ENCODE measurements around the gene TMA7. TPM values are rescaled to one million over a fixed set of nuclear protein-coding genes. Genes with fewer than 3 reads are reported as not detected.
"Not testable (repeated sequence)": the region's sequence is repeated elsewhere in the genome, so short reads cannot be mapped to it uniquely, and the experiment has no call there.

TMA7 gene
- total RNA-seq, 2 experiments from 2014 or later, result 250 to 313 TPM

DNA sequence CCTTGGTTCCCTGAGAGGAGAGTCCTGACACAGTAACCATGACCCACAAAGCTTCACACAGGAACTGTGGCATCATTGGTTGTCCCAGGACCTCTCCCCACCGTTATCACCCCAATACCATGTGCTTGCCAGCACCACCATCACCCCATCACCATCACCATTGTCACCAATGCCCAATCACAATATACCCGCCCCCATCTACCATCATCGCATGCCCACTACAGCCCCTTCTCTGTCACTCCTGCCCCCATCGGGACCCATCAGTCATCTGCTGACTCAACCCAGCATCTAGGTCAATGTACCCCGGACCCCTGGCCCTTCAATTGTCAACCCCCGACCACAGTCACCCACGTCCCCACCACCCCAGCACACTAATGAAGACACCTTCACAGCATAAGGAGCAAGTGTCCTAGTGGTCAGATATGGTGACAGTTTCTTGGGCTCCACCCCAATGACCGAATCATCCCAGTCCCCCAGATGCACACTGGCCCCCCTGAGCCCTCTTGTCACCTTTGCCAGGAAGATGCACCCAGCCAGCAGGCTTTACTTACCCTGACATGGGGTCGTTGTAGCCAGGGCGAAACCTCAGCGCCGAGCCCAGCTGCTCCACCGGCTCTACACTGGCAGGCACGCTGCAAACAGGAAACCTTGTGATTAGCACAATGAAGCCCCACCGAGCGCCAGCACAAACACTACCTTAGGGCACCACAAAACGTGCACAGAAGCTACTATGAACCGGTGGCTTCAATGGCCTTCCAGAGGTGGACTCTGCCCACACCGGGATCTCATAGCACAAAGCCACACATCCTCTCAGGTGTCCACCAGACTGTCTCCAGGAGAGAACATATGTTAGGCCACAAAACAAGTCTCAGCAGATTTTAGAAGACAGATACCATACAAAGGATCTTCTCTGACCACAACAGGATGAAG is 38.8 kb downstream of the TMA7 start:
- POLR2A ChIA-PET, result interaction anchor here (0.6 kb wide), 1 partner anchor 67 kb away, joined by 3 read pairs; no protein-coding TSS in a partner anchor
- no peaks in the 10 kb centered on the region for H3K9me3 ChIP-seq (ENCODE audit: low read length)
- CTCF ChIA-PET (ENCODE audit: unreplicated experiment), result no interaction called here
- peak overlapping the region; percentile 42 for H3K27ac ChIP-seq (ENCODE audit: low read depth, low read length, poor library complexity, severe bottlenecking)
- peak overlapping the region; percentile 98 for H2AFZ ChIP-seq (ENCODE audit: low read length)
- H3K4me2 ChIP-seq (ENCODE audit: low read length), result peak overlapping the region; percentile 40
- intact Hi-C loops (cut with micrococcal nuclease; ENCODE audit: unreplicated experiment), result no loop called here
- H3K4me3 ChIP-seq (ENCODE audit: low read depth, low read length, poor library complexity, severe bottlenecking), result peak overlapping the region; percentile 22
- no peaks in the 10 kb centered on the region for H3K9me2 ChIP-seq (ENCODE audit: insufficient read depth, low read length)
- no TSS peak for BruUV-seq (replicated peaks)
- no peaks in the 10 kb centered on the region for H3K36me3 ChIP-seq (ENCODE audit: insufficient read depth, low read length)
- no peaks in the 10 kb centered on the region for H4K20me1 ChIP-seq (ENCODE audit: insufficient read depth, low read length)
- peak; percentile 50 for DNase-seq (ENCODE audit: low spot score)
- TF ChIP-seq, protein P1, sequence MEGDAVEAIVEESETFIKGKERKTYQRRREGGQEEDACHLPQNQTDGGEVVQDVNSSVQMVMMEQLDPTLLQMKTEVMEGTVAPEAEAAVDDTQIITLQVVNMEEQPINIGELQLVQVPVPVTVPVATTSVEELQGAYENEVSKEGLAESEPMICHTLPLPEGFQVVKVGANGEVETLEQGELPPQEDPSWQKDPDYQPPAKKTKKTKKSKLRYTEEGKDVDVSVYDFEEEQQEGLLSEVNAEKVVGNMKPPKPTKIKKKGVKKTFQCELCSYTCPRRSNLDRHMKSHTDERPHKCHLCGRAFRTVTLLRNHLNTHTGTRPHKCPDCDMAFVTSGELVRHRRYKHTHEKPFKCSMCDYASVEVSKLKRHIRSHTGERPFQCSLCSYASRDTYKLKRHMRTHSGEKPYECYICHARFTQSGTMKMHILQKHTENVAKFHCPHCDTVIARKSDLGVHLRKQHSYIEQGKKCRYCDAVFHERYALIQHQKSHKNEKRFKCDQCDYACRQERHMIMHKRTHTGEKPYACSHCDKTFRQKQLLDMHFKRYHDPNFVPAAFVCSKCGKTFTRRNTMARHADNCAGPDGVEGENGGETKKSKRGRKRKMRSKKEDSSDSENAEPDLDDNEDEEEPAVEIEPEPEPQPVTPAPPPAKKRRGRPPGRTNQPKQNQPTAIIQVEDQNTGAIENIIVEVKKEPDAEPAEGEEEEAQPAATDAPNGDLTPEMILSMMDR (conservative IDR thresholded peaks at IDR 0.05; ENCODE audit: low read length), result no peak
- H3K4me1 ChIP-seq (ENCODE audit: insufficient read depth, low read length, poor library complexity, severe bottlenecking), result peaks cover 15% of the 10 kb centered on the region
- no peaks in the 10 kb centered on the region for H3K79me2 ChIP-seq (ENCODE audit: insufficient read depth, low read depth, low read length)

GRCh38 chr3:48480891-48481290 is 40.8 kb downstream of the TMA7 start:
- POLR2A ChIA-PET, result not testable (repeated sequence)

DNA sequence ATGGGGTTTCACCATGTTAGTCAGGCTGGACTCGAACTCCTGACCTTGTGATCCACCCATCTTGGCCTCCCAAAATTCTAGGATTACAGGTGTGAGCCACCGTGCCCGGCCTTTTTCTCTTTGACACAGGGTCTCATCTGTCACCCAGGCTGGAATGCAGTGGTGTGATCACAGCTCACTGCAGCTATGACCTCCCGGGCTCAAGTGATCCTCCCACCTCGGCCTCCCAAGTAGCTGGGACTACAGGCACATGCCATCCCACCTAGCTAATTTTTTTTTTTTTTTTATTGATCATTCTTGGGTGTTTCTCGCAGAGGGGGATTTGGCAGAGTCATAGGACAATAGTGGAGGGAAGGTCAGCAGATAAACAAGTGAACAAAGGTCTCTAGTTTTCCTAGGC is 42.8 kb downstream of the TMA7 start:
- H3K9me3 ChIP-seq (ENCODE audit: low read length); H3K79me2 ChIP-seq (ENCODE audit: insufficient read depth, low read depth, low read length); H3K27ac ChIP-seq (ENCODE audit: low read depth, low read length, poor library complexity, severe bottlenecking); DNase-seq (ENCODE audit: low spot score); H3K4me3 ChIP-seq (ENCODE audit: low read depth, low read length, poor library complexity, severe bottlenecking); H3K9me2 ChIP-seq (ENCODE audit: insufficient read depth, low read length); BruUV-seq (replicated peaks); H3K4me2 ChIP-seq (ENCODE audit: low read length); H2AFZ ChIP-seq (ENCODE audit: low read length); H3K36me3 ChIP-seq (ENCODE audit: insufficient read depth, low read length); intact Hi-C loops (cut with micrococcal nuclease; ENCODE audit: unreplicated experiment); H4K20me1 ChIP-seq (ENCODE audit: insufficient read depth, low read length); CTCF ChIA-PET (ENCODE audit: unreplicated experiment): not testable (repeated sequence)
- POLR2A ChIA-PET, result interaction anchor here (1.0 kb wide), 1 partner anchor 24 kb away, joined by 4 read pairs; no protein-coding TSS in a partner anchor
- H3K4me1 ChIP-seq (ENCODE audit: insufficient read depth, low read length, poor library complexity, severe bottlenecking), result peaks cover 23% of the 10 kb centered on the region

More at GRCh38 chr3:48480891-48481290, 40.8 kb downstream of the TMA7 start:
- H3K4me2 ChIP-seq (ENCODE audit: low read length); H3K79me2 ChIP-seq (ENCODE audit: insufficient read depth, low read depth, low read length); CTCF ChIA-PET (ENCODE audit: unreplicated experiment); H3K9me3 ChIP-seq (ENCODE audit: low read length); intact Hi-C loops (cut with micrococcal nuclease; ENCODE audit: unreplicated experiment); H3K27ac ChIP-seq (ENCODE audit: low read depth, low read length, poor library complexity, severe bottlenecking); H2AFZ ChIP-seq (ENCODE audit: low read length); H3K4me3 ChIP-seq (ENCODE audit: low read depth, low read length, poor library complexity, severe bottlenecking); H4K20me1 ChIP-seq (ENCODE audit: insufficient read depth, low read length); H3K36me3 ChIP-seq (ENCODE audit: insufficient read depth, low read length); BruUV-seq (replicated peaks); H3K9me2 ChIP-seq (ENCODE audit: insufficient read depth, low read length); DNase-seq (ENCODE audit: low spot score): not testable (repeated sequence)
- H3K4me1 ChIP-seq (ENCODE audit: insufficient read depth, low read length, poor library complexity, severe bottlenecking), result peaks cover 23% of the 10 kb centered on the region

DNA sequence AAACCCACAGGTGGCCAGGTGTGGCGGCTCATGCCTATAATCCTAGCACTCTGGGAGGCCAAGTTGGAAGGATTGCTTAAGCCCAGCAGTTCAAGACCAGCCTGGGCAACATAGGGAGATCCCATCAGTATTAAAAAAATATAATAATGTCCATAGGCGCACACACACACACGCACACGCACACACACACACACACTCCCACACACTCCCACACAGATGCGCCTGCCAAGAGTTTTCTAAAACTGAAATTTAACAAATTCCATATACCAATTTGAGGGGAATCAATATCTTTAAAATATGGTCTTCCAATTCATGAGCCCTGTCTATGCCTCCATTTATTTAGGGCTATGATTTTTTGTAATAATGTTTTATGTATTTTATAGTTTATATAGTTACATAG is 46.9 kb downstream of the TMA7 start:
- TF ChIP-seq, protein P1 (conservative IDR thresholded peaks at IDR 0.05; ENCODE audit: low read length), result no peak
- no peak for TF ChIP-seq EZH2phosphoT487 (IDR thresholded peaks at IDR 0.05; ENCODE audit: borderline replicate concordance, low read depth, low read length)
- H3K4me3 ChIP-seq (ENCODE audit: low read depth, low read length, poor library complexity, severe bottlenecking), result no peak overlapping the region
- H3K9me2 ChIP-seq (ENCODE audit: insufficient read depth, low read length), result no peaks in the 10 kb centered on the region
- no TSS peak for BruUV-seq (replicated peaks)
- intact Hi-C loops (cut with micrococcal nuclease; ENCODE audit: unreplicated experiment), result no loop called here
- H3K36me3 ChIP-seq (ENCODE audit: insufficient read depth, low read length), result no peaks in the 10 kb centered on the region
- no peaks in the 10 kb centered on the region for H4K20me1 ChIP-seq (ENCODE audit: insufficient read depth, low read length)
- no peak for DNase-seq (ENCODE audit: low spot score)
- no peak overlapping the region for H3K4me2 ChIP-seq (ENCODE audit: low read length)
- no peak overlapping the region for H2AFZ ChIP-seq (ENCODE audit: low read length)
- ChIA-PET CTCF (ENCODE audit: unreplicated experiment) (no interaction called here), POLR2A (no interaction called here)
- no peaks in the 10 kb centered on the region for H3K9me3 ChIP-seq (ENCODE audit: low read length)
- no peaks in the 10 kb centered on the region for H3K79me2 ChIP-seq (ENCODE audit: insufficient read depth, low read depth, low read length)
- no peak overlapping the region for H3K27ac ChIP-seq (ENCODE audit: low read depth, low read length, poor library complexity, severe bottlenecking)
- peaks cover 12% of the 10 kb centered on the region for H3K4me1 ChIP-seq (ENCODE audit: insufficient read depth, low read length, poor library complexity, severe bottlenecking)
